GM19043 (cell line): ENCODE measurements around the gene CCDC136.

Experiments used
- ATAC-seq: cut with Tn5 transposase; IDR thresholded peaks from one replicate; pipeline ENCODE4 v1.9.1; 2021; ENCODE audit warnings: low read depth; ENCODE audit not compliant: unreplicated experiment

Gene CCDC136

DNA sequence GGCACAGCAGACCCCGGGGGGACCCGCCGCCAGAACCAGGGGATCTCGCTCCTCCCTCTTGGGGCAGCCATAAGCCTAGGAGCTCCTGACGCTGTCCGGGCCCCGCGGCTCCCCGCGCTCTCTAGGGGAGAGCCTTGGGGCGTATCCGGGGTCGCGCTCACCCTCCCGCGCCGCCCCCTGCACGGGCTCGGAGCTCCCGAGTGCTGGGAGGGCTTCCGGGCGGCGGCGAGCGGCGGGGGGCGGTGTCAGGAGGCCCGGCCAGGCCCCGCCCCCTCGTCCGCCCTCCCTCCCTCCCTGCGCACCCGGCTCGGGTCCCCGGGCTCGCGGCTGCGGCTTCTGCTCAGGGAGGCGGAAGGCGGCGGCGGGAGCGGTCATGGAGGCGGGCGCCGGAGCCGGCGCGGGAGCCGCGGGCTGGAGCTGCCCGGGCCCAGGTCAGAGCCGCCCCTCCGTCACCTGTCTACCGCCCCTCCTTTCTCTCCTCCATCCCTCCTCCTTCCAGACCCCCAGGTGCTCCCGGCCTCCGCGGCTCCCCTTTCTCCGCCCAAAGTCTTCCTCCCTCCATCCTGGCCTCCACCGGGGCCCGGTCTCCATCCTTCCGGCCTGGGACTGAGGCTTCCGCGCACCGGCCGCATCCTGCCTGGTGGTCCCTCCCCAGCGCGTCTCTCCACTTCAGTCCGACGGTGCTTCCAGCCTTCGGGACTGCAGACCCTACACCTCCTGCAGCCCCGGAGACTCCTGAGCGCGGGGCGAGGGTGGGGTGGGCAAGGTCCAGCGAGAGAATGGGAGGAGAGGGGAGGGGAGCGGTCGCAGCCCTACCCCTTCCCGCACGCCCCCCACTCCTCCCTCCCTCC is at the start of gene CCDC136:
CCDC136 (plus strand) TSS at position 848 of the 851 bp plus-strand sequence. CDS start 444 bp downstream, outside the sequence.
- ATAC-seq, result peak; percentile 84

DNA sequence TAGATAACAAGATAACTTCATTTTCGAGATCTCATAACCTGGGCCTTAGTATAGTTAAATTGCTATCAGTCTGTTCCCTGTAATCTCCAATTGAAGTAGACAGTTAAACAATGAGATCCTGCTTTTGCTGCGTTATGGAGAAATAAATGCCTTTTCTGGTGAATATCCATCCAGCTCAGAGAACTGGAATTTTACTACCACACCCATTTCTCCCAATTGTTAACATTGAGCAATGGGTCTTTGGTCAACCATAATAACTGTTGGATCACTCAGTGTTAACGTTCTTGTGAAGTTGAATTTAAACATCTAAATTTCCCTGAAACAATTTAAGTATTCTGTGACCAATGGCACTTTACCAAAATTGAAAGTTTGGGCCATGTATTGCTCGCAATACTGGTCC is 49.6 kb upstream of the CCDC136 start:
- no peak for ATAC-seq

DNA sequence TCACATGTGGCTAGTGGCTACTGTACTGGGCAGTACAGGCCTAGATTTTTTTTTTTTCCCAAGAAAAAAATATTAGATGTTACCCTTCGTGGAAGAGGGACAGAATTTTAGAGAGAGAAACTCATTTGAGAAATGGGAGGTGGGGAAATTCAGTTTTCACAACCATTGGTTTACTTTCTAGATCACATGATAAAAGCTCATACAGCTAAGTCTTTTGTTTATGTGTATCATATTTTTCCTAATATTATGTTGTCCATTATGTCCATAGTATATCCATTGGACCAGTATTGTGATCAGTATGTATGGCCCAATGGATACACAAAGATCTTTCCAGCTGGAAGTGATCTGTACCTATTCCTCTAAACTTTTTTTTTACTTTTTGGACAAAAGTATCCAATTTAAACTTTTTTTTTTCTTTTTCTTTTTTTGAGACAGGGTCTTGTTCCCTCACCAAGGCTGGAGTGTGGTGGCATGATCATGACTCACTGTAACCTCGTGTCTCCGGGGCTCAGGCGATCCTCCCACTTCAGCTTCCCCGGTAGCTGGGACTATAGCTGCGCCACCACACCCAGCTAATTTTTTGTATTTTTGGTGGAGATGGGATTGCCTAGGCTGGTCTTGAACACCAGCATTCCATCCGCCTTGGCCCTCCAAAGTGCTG is 48.5 kb upstream of the CCDC136 start:
- no peak for ATAC-seq

DNA sequence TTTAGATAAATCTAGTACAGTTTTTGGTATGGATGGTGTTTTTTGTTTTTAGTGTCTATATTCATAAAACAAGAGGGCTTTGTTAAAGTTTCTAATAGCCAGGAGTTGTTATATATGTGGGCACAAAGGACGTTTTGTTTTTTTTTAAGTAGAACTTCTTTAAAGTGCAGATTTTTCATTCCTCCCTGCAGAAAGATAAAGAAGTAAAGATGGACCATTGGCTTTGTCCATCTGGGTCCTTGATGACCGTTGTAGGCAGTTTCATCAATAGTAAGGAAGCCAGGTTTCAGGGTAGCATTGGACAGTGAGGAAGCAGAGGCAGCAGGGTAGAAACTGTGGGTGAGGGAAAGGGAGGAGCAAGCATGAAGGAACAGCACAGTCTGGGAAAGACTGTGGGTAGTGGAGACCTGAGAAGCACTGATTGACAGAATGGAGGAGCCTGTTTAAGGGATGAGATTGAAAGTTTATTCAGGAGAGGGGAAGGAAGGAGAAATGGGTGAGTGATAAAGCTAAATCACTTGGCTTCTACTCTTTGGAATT is 47.3 kb upstream of the CCDC136 start:
- ATAC-seq, result no peak

DNA sequence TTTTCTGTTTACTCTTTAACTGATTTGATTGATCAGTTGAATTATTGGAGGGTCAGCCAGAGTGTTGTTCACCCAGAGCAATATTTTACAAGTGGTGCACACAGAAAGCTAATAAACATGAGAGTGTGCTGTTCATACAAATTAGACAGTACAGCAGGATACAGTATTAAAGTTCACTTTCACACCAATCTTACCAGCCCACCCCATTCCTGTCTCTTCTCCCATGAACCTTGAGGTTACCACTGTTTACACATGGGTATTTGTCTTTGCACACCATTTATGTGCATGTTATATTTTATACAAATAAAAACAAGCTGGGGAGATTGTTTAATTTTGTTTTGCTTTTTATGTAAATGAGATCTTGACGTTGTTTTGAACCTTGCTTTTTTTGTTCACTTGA is 46.1 kb upstream of the CCDC136 start:
- no peak for ATAC-seq

DNA sequence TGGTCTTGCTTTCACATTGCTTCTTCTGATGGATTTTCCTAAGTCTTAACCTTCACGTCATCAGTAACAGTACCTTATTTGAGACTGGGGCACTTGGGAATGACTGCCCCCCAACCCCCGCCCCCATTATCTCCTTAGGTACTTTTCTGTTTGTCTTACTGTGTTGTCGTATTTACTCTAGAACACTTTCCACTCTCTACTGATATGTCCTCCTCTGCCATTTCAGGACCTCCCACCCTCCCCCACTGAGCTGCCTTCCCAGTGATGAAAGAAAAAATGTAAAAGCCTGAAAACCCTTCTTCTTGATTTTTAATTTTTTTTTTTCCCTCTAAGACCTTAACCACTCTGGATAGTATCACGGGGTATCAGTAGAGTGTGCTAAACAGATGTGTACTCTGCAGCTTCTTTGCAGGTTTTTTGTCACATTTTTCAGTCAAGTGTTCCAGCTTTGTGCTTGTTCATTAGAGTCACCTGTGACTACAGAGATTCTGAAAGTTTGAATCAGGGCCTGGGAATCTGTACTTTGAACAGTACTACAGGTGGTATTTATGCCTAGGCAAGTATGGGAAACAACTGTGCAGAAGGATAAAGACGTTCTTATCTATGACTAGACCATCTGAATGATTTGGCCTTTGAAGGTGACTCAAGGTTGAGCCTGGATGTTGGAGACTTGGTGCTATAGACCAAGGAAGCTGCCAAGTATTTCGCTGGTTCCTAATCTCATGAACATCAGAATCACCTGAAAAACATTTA is 44.3 kb upstream of the CCDC136 start:
- no peak for ATAC-seq

DNA sequence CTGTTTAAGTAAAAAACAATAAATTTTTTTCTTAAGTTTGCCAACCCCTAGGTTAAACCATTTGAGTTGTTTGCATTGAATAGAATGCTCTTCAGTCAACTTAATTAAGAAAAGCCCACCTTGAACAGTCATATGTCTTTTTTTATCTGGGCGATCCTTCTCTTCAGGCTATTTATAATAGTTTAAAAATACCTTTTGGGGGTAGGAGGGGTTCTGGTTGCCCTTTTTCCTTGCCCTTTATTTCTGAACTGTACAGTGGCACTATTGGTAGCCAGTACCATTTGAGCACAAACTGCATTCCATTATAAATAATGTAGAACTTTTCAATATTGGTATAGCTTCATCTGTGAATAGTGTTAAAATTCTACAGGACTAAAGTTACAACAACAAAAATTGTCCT is 39.5 kb upstream of the CCDC136 start:
- no peak for ATAC-seq

DNA sequence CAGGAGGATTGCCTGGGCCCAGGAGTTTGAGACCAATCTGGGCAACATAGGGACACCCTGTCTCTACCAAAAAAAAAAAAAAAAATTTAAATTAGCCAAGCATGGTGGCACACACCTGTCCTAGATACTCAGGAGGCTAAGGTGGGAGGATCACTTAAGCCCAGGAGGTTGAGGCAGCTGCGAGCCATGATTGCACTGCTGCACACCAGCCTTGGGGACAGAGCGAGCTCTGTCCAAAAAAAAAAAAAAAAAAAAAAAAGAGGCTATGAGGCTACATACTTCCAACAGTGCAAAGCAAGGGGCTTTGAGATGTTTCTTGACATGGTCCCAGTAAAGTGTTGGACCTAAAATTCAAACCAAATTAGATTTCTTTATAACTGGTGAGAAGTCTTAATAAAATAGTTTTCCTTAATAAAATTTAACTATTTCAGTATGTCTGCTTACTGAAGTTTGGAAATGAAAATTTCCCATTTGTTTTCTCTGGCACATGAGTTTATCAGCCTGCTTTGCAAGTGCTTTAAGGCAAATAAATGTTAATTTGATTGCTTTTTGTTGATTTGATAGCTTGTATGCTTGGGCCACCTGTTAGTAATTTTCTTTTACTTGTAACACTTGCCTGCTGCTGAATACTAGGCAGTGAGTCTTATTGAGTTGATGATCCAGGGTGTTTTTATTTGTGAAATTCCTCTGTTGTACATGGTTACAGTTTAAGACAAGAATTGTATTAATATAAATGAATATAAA is 36.5 kb upstream of the CCDC136 start:
- ATAC-seq, result no peak

DNA sequence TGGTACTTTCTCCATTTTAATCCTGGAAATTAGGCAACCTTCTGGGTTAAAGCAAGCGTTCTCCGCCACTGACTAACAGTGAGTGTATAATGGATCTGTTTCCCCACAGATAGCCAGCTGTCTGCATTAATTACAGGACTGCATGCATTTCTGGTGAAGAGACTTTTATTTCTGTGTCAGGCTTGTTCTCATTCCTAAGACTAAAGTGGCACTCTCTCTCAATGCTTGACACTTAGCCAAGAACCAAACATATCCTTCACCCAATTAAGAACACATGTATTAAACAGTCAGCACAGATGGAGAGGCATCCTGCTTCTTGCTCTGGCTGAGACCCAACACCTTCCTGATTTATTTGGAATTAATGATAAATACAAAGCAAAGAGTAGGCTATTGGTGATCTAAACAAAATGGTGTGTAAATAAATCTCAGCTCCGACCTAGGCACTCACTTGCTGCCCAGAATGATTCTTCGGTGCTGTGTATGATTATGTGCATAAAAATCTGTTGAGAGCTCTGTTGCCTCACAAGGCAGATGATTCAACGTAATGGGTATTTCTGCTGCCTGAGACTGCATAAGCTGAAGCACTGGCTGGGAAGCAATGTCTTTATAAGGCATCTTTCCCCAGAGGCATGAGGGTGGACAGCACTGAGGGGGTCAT is 35.8 kb upstream of the CCDC136 start:
- ATAC-seq, result no peak

DNA sequence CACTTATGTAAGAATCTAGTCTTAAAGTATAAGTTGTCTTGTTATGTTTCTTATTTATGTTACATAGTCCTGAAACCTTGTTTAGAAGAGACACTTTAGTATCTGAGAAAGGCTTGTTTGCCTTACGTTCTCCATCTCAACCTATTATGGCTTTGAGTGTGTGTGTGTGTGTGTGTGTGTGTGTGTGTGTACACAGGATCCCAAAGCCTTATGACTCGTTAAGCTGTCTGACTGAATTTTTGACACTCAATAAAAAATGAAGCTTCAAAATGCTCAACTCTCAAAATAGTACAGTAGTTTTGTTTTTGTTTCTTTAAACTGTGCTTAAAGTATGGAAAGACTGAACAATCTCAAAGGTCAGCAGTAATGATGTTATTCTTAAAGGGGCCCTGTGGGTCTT is 34.6 kb upstream of the CCDC136 start:
- no peak for ATAC-seq

DNA sequence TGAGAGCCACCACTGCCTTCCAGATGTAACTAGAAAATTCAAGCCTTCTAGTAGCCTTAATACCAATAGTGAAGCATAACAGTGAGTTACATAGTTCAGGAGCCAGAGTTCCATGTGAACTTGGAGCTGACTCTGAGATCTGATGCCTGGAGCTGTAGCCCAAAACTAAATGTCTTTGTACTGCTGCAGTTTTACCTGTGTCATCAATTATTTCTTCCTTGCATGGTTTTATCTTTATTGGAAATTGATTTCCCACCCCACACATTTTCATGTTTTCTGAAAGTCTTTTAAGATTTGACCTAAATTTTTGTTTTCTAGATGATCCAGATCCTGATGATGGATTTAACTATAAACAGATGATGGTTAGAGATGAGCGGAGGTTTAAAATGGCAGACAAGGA is 33.2 kb upstream of the CCDC136 start:
- ATAC-seq, result no peak

DNA sequence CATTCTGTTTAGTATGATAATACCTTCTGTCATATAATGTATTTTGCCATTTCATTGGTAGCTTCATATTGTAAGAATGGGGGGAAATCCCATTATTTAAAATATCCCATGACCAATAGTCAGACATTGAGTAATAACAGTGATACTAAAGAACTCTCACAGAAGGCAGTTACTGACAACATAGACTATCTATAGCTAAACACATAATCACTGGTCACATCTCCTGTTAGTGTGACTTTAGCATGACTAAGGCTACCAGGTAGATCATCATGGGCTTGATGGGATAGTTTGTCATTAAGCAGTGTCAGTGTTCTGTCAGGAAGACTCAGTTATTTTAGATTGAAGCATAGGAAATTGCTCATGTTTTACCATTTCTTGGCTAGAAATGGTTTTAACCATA is 32.5 kb upstream of the CCDC136 start:
- no peak for ATAC-seq

DNA sequence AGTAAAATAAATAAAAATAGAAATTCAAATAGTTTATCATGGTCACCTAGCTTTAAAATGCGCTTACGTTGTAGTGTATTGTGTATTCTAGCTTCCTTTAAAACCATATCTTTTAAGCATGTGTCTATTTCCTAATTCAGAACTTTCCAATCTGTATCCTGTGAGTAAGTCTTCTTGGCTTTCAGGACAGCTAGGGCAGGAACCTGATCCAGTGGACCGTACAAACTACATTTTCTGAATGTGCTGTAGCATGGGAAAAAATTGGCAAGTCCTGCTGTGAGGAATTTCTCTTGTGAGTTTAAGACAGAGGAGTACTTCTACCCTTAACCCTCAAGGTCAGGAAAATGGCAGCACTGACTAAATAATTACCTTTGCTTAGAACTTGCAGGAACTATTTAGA is 28.2 kb upstream of the CCDC136 start:
- no peak for ATAC-seq

DNA sequence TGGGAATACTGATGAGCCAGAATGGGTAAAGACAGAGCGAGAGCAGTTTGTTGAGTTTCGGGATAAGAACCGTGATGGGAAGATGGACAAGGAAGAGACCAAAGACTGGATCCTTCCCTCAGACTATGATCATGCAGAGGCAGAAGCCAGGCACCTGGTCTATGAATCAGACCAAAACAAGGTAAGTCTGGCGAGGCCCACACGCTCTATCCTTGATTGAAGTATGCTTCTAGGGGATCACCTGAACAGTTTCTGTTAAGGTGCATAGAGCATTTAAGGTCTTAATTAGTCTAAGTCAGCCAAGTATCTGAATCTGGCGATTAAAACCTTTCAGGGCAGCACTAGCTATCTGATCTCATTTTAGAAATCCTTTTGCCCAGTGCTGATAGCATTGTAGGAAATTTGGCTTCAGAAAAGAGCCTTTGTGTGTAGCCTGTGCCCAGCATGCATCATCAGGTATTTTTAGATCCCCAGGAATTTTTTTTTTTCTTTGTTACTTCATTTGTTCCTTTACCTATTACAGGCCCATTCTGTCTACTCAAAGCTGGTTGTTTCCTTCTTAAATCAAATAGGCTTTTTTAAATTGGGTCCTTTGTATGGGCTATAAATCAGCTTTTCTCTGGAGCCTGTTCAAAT is 24.2 kb upstream of the CCDC136 start:
- no peak for ATAC-seq

DNA sequence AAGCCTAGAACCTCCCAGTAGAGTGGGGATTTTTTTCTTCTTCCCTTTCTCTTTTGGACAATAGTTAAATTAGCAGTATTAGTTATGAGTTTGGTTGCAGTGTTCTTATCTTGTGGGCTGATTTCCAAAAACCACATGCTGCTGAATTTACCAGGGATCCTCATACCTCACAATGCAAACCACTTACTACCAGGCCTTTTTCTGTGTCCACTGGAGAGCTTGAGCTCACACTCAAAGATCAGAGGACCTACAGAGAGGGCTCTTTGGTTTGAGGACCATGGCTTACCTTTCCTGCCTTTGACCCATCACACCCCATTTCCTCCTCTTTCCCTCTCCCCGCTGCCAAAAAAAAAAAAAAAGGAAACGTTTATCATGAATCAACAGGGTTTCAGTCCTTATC is 21.5 kb upstream of the CCDC136 start:
- ATAC-seq, result no peak

DNA sequence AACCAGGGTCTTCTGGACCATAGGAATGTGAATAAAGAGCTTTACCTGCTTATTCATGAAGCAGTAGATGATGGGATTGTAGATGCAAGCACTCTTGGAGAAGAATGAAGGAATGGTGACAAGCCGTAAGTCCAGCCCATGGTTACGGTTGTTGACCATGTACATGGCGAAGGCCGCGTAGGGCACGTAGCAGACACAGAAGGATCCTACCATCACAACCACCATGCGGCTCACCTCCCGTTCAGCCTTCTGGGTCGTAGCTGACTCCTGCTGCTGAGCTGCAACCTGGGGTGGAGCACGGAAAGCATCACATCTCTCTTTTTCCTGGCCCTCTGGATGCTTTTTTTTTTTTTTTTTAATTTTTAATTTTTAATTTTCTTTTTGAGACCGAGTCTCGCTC is 18.2 kb upstream of the CCDC136 start:
- no peak for ATAC-seq

DNA sequence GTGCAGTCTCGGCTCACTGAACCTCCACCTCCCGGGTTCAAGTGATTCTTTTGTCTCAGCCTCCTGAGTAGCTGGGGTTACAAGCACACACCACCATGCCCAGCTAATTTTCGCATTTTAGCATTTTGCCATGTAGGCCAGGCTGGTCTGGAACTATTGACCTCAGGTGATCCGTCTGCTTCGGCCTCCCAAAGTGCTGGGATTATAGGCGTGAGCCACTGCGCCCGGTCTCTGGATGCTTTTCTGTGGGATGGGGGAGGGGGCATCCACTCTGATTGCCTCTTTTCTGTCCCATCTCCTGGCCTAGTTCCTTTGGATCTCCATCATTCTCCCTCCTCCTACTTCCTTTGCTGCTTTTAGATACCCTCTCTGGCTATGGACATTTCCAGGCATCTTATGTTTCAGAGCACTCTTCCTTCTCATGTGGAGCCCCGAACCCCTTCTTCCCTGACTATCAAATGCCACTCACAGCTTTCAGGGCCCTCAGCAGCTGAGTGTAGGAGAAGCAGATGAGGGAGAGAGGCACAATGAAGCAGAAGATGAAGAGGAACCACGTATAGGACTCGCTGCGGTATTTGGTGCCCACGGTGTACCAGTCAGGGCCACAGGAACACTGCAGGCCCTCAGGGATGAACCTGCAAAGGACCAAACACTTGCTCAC is 17.6 kb upstream of the CCDC136 start:
- ATAC-seq, result no peak

DNA sequence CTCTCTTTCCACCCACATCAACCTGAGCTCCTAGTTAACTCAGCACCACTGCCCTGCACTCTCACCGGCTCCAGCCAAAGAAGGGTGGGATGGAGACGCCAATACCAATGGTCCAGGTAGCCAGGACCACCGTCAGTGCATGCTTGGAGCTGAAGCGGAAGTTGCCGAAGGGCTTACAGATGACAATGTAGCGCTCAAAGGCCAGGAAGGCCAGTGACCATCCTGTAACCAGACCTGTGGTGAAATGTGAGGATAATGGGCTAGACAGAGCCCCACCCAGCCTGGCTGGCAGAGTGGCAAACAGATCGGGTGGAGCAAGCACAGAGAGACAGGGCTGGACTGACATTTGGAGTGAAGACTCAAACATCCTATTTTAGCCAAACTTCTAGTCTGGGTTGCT is 16.8 kb upstream of the CCDC136 start:
- no peak for ATAC-seq
